DOHH2 (cell line): ENCODE measurements around the gene COPS2.
"Not testable (repeated sequence)": the region's sequence is repeated elsewhere in the genome, so short reads cannot be mapped to it uniquely, and the experiment has no call there.

Experiments
- H3F3A ChIP-seq: fragments of 200-600 bp; sonication (generic), shearing (Covaris generic); 2 replicates; pipeline ENCODE4 v1.6.0; 2016; ENCODE audit warnings: antibody characterized with exemption, mild to moderate bottlenecking; ENCODE audit not compliant: control insufficient read depth, insufficient read depth
- H3K27ac ChIP-seq: fragments of 200-600 bp; sonication (generic); 2 replicates; pipeline ENCODE4 v1.5.1; 2014; ENCODE audit warnings: low read depth, mild to moderate bottlenecking, low read length, moderate library complexity
- H3K27me3 ChIP-seq: fragments of 200-600 bp; sonication (generic); 2 replicates; pipeline ENCODE4 v1.6.1; 2014; ENCODE audit warnings: mild to moderate bottlenecking, low read length, mixed read lengths; ENCODE audit not compliant: control insufficient read depth
- H3K36me3 ChIP-seq: fragments of 200-600 bp; sonication (generic); 2 replicates; pipeline ENCODE4 v1.6.1; 2014; ENCODE audit warnings: mild to moderate bottlenecking, low read length, moderate library complexity, mixed read lengths; ENCODE audit not compliant: control insufficient read depth
- H3K4me1 ChIP-seq: fragments of 200-600 bp; sonication (generic); 2 replicates; pipeline ENCODE4 v1.6.1; 2014; ENCODE audit warnings: mild to moderate bottlenecking, low read length, mixed read lengths; ENCODE audit not compliant: control insufficient read depth
- H3K4me2 ChIP-seq: fragments of 200-600 bp; sonication (generic); 2 replicates; pipeline ENCODE4 v1.6.0; 2014; ENCODE audit warnings: mild to moderate bottlenecking, low read length, moderate library complexity
- H3K4me3 ChIP-seq: fragments of 200-600 bp; sonication (generic); 2 replicates; pipeline ENCODE4 v1.5.1; 2014; ENCODE audit warnings: mild to moderate bottlenecking, low read length, mixed read lengths
- H3K79me2 ChIP-seq: fragments of 200-600 bp; sonication (generic); 2 replicates; pipeline ENCODE4 v1.6.1; 2014; ENCODE audit warnings: mild to moderate bottlenecking, low read length, mixed read lengths; ENCODE audit not compliant: control insufficient read depth
- H3K9me2 ChIP-seq: fragments of 200-600 bp; sonication (generic); replicated peaks from 2 replicates; pipeline ENCODE4 v1.6.1; 2014; ENCODE audit warnings: mild to moderate bottlenecking, low read length, mixed read lengths; ENCODE audit not compliant: control insufficient read depth
- H3K9me3 ChIP-seq: fragments of 200-600 bp; sonication (generic); 2 replicates; pipeline ENCODE4 v1.6.1; 2014; ENCODE audit warnings: antibody characterized with exemption, low read length, mixed read lengths; ENCODE audit not compliant: control insufficient read depth, insufficient read depth
- H4K20me1 ChIP-seq: fragments of 200-600 bp; sonication (generic); 2 replicates; pipeline ENCODE4 v1.6.0; 2014; ENCODE audit warnings: low read depth, mild to moderate bottlenecking, antibody characterized with exemption, low read length, moderate library complexity; ENCODE audit not compliant: control insufficient read depth, insufficient read depth
- CTCF ChIP-seq: fragments of 200-600 bp; sonication (generic); IDR thresholded peaks from one replicate; pipeline ENCODE4 v1.5.1; 2014; ENCODE audit warnings: antibody characterized with exemption, mild to moderate bottlenecking, low read depth, low read length; ENCODE audit not compliant: poor library complexity, severe bottlenecking
- EZH2phosphoT487 ChIP-seq: fragments of 200-600 bp; sonication (generic); IDR thresholded peaks from 2 replicates; pipeline ENCODE4 v1.6.1; 2017; ENCODE audit warnings: borderline replicate concordance, mild to moderate bottlenecking, antibody characterized with exemption, low read length, moderate library complexity, mixed read lengths

The COPS2 gene

GRCh38 chr15:49178497-49178896 is 23.1 kb upstream of the COPS2 start:
- H3K9me2 ChIP-seq: no peaks in the 10 kb centered on the region
- no peak overlapping the region for H3K4me3 ChIP-seq
- peaks cover 4% of the 10 kb centered on the region; the same call in 1 of the 2 replicates for H3K36me3 ChIP-seq
- TF ChIP-seq CTCF (no peak), EZH2phosphoT487 (no peak)
- no peaks in the 10 kb centered on the region for H3K27me3 ChIP-seq
- H3K4me2 ChIP-seq: no peak overlapping the region
- H3K4me1 ChIP-seq: no peaks in the 10 kb centered on the region
- H4K20me1 ChIP-seq: no peaks in the 10 kb centered on the region
- H3F3A ChIP-seq: no peaks in the 10 kb centered on the region
- H3K27ac ChIP-seq: no peak overlapping the region
- peaks cover 24% of the 10 kb centered on the region for H3K79me2 ChIP-seq
- H3K9me3 ChIP-seq: no peaks in the 10 kb centered on the region

DNA sequence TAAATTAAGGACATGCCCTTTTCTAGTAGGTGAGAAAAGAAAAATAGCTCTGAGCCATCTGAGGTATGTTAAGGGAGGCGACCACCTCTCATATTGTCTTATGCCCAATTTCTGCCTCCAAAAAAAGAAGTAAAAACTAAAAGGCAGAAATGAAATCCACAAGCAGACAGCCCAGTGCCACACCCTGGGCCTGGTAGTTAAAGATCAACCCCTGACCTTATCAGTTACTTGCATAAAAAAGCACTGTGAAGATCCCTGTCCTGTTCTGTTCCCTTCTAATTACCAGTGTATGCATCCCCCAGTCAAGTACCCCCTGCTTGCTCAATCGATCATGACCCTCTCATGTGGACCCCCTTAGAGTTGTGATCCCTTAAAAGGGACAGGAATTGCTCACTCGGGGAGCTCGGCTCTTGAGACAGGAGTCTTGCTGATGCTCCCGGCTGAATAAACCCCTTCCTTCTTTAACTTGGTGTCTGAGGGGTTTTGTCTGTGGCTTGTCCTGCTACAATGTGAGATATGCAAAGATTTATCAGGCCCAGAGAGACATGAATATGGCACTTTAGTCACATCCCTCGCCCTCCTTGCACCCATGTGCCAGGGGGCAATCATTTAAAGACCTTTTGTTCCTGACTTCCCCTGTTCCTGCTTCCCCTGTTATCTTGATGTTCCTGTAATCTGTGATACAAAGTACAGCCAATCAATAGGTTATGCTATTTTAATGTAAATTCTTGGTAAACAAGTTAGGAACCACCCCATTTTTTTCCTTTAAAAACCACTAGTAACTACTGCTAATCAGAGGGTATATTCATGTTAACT is 20.4 kb upstream of the COPS2 start:
- H3K27ac ChIP-seq, H3K4me2 ChIP-seq, H3K9me3 ChIP-seq, H3K9me2 ChIP-seq, H3K27me3 ChIP-seq, H4K20me1 ChIP-seq, H3K4me3 ChIP-seq, H3K36me3 ChIP-seq, H3F3A ChIP-seq: not testable (repeated sequence)
- Histone ChIP-seq H3K4me1 (peaks cover 12% of the 10 kb centered on the region), H3K79me2 (peaks cover 46% of the 10 kb centered on the region)

- Histone ChIP-seq H3K9me3 (no peaks in the 10 kb centered on the region), H3K4me3 (no peak overlapping the region), H4K20me1 (no peaks in the 10 kb centered on the region), H3K27me3 (no peaks in the 10 kb centered on the region), H3F3A (no peaks in the 10 kb centered on the region), H3K4me1 (peaks cover 15% of the 10 kb centered on the region), H3K36me3 (peaks cover 10% of the 10 kb centered on the region), H3K79me2 (peaks cover 53% of the 10 kb centered on the region), H3K27ac (no peak overlapping the region), H3K9me2 (no peaks in the 10 kb centered on the region), H3K4me2 (no peak overlapping the region)
- TF ChIP-seq EZH2phosphoT487 (no peak), CTCF (no peak)
Measured at GRCh38 chr15:49174902-49175301, 19.5 kb upstream of the COPS2 start.

GRCh38 chr15:49171790-49172189 is 16.4 kb upstream of the COPS2 start:
- TF ChIP-seq EZH2phosphoT487: no peak
- no peak for TF ChIP-seq CTCF
- no peaks in the 10 kb centered on the region for H3K27me3 ChIP-seq
- peaks cover 6% of the 10 kb centered on the region for H3F3A ChIP-seq
- peaks cover 6% of the 10 kb centered on the region; the same call in 1 of the 2 replicates for H3K36me3 ChIP-seq
- H3K4me2 ChIP-seq: peak overlapping the region; percentile 62
- peak overlapping the region; percentile 92 for H3K4me3 ChIP-seq
- H3K27ac ChIP-seq: no peak overlapping the region
- no peaks in the 10 kb centered on the region for H4K20me1 ChIP-seq
- peaks cover 54% of the 10 kb centered on the region for H3K79me2 ChIP-seq
- peaks cover 23% of the 10 kb centered on the region for H3K4me1 ChIP-seq
- no peaks in the 10 kb centered on the region for H3K9me3 ChIP-seq
- H3K9me2 ChIP-seq: no peaks in the 10 kb centered on the region
